NCI-H524 treated with DMSO at 0.1 percent for 48 hours (cell line): ENCODE results near the gene AFG3L2.

Source experiments
- DNase-seq: peaks from one replicate; lab custom pipeline; 2025; lab: John Stamatoyannopoulos, UW

AFG3L2 gene

GRCh38 chr18:12302391-12303147 lies 74.5 kb downstream of the AFG3L2 start:
- DNase-seq, result no peak

- no peak for DNase-seq
These were observed 75.6 kb downstream of the AFG3L2 start for GRCh38 chr18:12301263-12302005.

DNA sequence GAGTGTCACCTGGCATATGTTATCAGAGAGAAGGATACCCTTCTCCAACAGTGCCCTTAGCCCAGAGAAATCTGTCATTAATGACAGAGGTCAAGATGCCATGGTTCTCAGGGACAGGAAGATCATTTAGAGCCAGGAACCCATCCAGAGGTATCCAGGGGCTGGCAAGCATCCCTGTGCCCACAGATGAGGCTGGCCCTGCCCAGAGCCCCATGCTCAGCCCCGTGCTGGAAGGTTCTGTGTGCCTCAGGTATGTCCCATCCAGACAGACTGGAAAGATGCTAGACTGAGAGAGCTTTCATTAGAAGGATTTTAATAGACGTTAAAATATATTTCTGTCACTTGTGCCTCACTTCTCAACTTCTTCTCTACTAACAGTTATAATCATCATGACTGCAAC lies 77.2 kb downstream of the AFG3L2 start:
- DNase-seq, result no peak

DNA sequence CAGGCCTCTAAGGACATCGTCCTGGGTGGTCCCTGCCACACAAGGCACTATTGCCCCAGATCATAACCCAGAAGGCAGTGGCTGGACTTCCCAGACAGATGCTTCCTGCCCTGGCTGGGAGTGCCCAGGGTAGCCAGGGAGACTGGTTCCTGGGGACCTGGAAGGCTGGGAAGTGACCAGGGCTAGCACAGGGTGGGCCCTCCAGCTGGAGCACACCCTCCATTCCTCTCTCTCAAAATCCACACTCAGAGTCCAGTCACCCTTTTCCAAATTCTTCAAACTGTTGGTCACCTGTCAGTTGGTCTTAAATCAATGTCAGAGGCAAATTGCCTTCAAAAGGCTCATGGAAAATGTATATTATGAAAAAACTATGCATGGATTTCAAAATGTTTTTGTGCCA lies 80.6 kb downstream of the AFG3L2 start:
- no peak for DNase-seq

GRCh38 chr18:12296087-12296403 lies 81.0 kb downstream of the AFG3L2 start:
- DNase-seq, result no peak

DNA sequence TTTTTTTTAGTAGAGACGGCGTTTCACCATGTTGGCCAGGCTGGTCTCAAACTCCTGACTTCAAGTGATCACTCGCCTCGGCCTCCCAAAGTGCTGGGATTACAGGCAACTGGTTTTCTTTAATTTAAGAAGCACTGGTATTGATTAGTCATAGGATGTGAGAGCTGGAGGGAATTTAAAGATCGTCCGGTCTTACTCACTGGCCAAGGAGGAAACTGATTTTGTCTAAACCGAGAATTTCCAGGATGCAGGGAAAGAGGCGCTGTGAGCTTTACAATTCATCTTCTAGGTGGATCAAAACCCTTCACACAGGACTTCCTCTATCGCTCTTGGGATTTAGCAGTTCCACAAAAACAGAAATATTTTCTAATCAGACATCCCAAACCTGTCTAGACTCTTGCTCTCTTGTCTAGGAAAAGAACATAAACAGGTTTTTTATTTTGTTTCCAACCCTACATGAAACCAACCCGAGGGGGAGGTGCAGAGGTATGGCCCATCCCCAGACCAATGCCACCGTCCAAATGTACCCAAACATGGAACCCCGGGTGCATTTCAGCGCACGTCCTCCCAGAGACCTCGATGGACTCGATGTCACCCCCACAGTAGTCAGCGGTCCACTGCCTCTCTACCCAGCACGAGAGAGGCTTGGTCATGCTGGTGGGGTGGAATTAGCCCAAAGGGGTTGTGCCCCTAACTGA lies 81.5 kb downstream of the AFG3L2 start:
- DNase-seq, result no peak

- DNase-seq, result no peak
These were observed 83.2 kb downstream of the AFG3L2 start for GRCh38 chr18:12293831-12294230.

- no peak for DNase-seq
These were observed 85.3 kb downstream of the AFG3L2 start for GRCh38 chr18:12291690-12292089.

GRCh38 chr18:12291161-12291560 lies 85.9 kb downstream of the AFG3L2 start:
- no peak for DNase-seq

- DNase-seq, result no peak
These were observed 86.9 kb downstream of the AFG3L2 start for GRCh38 chr18:12290086-12290485.

DNA sequence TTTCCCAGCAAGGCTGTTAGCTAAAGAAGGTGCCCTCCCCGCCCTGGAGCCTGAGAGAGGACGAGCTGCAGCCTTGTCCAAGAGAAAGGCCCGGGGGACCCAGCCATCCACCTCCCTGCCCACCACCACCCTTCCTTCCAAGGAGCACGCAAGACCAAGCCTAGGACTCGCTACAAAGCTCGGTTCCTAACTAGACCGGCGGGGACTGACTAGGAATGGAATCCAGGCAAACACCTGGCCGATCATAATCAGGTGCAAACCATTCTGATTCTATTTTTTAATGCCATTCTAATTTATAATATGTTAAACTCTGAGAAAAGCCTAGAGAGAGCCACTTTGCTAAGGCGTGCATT lies 88.6 kb downstream of the AFG3L2 start:
- no peak for DNase-seq

DNA sequence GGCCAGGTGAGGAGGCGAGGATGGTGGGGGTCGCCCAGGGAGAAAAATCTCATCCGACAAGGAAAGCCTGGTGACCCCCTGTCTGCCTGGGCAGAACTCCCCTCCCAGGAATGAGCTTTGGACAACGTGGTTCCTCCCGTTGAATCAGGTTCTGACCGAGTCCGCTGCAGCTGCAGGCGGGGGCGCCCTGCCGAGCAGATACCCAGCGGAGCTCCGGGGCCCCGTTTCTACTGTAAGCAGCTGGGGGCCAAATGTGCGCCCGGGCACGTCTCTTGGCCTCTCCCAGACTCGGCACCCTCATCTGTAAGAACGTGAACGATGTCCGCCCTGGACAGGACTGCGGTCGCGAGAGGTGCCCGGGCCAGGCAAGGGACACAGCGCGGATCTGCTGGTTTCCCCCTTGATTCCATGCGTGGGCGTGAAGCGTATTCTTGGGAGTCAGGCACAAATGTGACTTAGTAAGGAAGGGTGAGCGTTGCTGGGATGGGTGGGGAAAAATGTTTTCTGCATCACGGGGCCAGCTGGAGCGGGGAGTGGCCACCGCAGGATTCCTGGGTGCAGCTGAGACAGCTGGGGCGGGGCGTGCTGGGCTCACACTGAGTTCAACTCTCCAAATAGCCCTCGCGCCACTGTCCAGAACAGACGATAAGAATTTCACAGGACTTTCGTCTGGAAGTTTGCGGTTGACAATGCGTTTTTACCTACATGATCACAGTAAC lies 89.2 kb downstream of the AFG3L2 start:
- no peak for DNase-seq

DNA sequence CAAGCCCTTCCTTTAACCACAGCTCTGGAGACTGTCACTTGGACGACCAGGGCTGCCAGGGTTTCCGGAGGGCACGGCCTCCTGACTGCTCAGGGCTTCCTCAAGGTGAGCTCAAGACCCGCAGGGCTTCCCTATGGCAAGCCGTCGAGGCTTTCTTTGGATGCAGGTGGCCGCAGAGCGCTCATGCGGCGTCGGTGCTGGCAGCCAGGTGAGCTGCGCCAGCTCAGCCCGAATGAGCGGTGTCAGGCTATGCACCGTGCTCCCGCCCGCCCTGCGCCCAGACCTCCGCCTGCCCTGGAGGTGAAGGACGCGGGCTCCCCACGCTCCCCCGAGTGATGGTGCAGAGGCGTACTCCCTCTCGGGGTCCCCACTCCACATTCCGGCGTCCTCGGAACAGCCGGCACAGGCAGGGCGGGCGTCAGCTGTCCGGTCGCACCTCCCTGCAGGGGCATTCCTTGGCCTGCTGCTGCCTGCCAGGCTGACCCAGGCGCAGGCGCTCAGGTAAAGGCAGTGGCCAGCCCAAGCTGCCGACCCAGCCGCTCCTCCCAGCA lies 89.8 kb downstream of the AFG3L2 start:
- no peak for DNase-seq

DNA sequence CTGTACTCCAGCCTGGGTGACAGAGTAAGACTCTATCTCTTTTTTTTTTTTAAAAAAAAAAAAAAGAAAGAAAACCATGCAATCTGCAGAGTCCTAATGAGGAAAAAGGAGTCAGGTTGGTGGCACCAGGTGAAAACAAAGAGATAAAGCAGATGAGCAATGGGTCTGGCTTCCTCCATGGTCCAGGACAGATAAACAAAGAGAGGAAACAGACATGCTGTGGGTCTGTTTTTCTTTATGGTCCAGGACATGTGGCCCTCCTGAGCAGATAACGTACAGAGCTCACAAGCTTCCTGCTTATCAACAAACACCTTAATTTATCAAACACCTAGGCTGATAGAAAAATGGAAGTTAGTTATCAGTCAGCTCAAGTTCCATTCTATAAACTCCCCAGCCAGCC lies 93.4 kb downstream of the AFG3L2 start:
- DNase-seq, result no peak

DNA sequence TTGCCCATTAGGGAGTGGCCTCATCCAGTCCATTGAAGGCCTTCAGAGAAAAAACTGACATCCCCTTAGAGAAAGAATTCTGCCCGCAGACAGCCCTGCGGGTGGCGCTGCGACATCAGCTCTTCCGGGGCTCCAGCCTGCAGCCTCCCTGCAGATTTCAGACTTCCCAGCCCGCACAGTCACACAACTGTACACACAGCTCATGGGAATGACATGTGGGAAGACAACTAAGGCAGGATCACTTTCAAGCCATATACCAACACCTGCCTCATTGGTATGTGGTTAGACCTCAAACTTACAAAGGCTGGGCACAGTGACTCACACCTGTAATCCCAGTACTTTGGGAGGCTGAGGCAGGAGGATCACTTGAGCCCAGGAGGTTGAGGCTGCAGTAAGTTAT lies 93.8 kb downstream of the AFG3L2 start:
- DNase-seq, result no peak

DNA sequence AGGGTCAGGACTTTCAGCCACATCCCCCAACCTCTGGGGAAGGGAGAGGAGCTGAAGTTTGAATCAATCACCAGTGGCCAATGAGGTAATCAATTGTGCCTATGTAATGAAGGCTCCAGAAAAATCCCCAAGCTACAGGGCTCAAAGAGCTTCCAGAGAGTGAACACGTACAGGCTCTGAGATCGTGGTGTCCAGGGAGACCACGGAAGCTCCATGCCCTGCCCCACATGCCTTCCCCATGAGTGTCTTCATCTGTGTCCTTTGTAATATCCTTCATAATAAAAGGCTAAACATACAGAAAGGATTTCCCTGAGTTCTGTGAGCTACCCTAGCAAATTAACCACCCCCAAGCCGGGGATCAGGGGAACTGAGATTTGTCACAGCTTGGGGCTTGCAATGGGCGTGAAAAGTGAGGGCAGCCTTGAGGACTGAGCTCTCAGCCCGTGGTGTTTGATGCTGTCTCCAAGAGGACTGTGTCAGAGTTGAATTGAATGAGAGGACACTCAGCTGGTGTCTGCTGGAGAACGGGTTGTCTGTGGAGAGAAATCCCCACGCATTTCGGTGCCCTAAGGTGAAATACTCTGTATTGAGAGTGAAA lies 94.5 kb downstream of the AFG3L2 start:
- DNase-seq, result no peak

- no peak for DNase-seq
These were observed 95.2 kb downstream of the AFG3L2 start for GRCh38 chr18:12281861-12282260.

GRCh38 chr18:12279781-12280531 lies 97.1 kb downstream of the AFG3L2 start:
- no peak for DNase-seq
